ENCODE measurements around the gene ZSCAN5A.
"Not testable (repeated sequence)": the region's sequence is repeated elsewhere in the genome, so short reads cannot be mapped to it uniquely, and the experiment has no call there.

Gene ZSCAN5A

DNA sequence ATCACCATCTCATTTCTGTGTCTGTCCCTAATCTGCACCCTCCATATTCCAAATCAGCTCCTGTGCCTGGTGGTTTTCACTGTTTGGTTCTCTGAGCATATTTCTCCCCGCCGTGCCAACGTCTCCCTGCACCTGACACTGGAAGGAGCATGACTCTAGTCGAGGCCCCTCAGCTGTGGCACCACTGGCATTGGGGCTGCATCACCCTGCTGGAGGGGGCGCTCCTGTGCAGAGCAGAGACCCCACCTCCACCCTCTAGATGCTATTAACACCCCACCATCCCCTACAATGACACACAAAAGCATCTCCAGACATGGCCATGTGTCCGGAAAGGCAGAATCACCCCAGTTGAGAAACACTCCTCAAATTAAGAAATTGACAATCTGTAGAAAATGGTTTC is 91.7 kb downstream of the ZSCAN5A start:
- Histone ChIP-seq H2BK5ac (ENCODE audit: low read depth, low read length, poor library complexity, severe bottlenecking) (no peak overlapping the region), H2BK120ac (ENCODE audit: low read depth, low read length) (no peak overlapping the region), H3K9ac (ENCODE audit: low read length) (no peak overlapping the region), H2BK15ac (ENCODE audit: low read depth, poor library complexity, severe bottlenecking) (no peak overlapping the region), H3K4me2 (ENCODE audit: low read length, poor library complexity, severe bottlenecking) (no peak overlapping the region), H2AK5ac (ENCODE audit: low read length, severe bottlenecking) (no peak overlapping the region), H2AFZ (ENCODE audit: low read depth, low read length) (no peak overlapping the region), H3K27ac (ENCODE audit: low read length, poor library complexity, severe bottlenecking) (no peak overlapping the region), H4K8ac (ENCODE audit: low read length) (no peak overlapping the region), H3K9me3 (ENCODE audit: control insufficient read depth, low read length) (no peaks in the 10 kb centered on the region), H3K79me1 (replicated peaks; ENCODE audit: low read length, poor library complexity, severe bottlenecking) (no peaks in the 10 kb centered on the region), H4K91ac (ENCODE audit: low read length) (no peak overlapping the region), H3K4ac (ENCODE audit: low read depth in 1 of 2, low read length in 2 of 2) (no peak overlapping the region), H2BK12ac (ENCODE audit: low read length in 2 of 2) (no peak overlapping the region), H3K4me3 (ENCODE audit: insufficient read depth in 1 of 2, low read depth in 1 of 2, low read length in 2 of 2) (no peak overlapping the region), H3K18ac (ENCODE audit: low read depth in 1 of 2, low read length in 2 of 2) (no peak overlapping the region), H3K14ac (ENCODE audit: low read length in 2 of 2) (no peak overlapping the region), H3K27me3 (ENCODE audit: control insufficient read depth in 1 of 2, insufficient read depth in 1 of 2, low read length in 2 of 2) (no peaks in the 10 kb centered on the region), H3K23ac (ENCODE audit: low read length in 2 of 2) (no peak overlapping the region), H3K36me3 (ENCODE audit: control insufficient read depth in 1 of 2, insufficient read depth in 2 of 2, low read depth in 1 of 2, low read length in 2 of 2) (peaks cover 0 to 5% of the 10 kb centered on the region in 2 experiments), H3K4me1 (ENCODE audit: control insufficient read depth, insufficient read depth, low read depth, low read length) (no peaks in the 10 kb centered on the region)
- 80% methylated on average over 6 of the region's 6 CpGs for WGBS
- DNase-seq: no peak

DNA sequence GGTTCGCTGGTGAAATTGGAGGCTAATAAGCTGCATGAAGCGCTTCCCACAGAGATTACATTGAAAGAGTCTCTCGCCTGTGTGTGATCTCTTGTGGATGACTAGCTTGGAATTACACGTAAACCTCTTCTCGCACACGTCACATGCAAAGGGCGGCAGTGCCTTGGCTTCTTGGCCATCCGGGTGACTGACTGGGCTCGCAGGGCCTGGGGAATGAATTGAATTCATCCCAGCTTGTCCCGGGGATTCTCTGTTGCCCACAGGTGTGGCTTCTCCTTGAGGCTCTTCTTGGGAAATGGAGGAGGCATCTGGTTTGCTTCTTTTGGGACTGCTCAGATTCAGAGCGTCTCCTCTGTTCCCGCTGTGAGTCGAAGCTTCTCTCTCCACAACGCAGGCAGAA is 92.8 kb downstream of the ZSCAN5A start:
- Histone ChIP-seq H3K14ac (ENCODE audit: low read length in 2 of 2) (no peak overlapping the region), H3K4ac (ENCODE audit: low read depth in 1 of 2, low read length in 2 of 2) (no peak overlapping the region), H3K36me3 (ENCODE audit: control insufficient read depth in 1 of 2, insufficient read depth in 2 of 2, low read depth in 1 of 2, low read length in 2 of 2) (peaks cover 0 to 5% of the 10 kb centered on the region in 2 experiments), H2AFZ (ENCODE audit: low read depth, low read length) (no peak overlapping the region), H3K9me3 (ENCODE audit: control insufficient read depth, low read length) (no peaks in the 10 kb centered on the region), H2BK120ac (ENCODE audit: low read depth, low read length) (no peak overlapping the region), H3K4me2 (ENCODE audit: low read length, poor library complexity, severe bottlenecking) (no peak overlapping the region), H2BK12ac (ENCODE audit: low read length in 2 of 2) (no peak overlapping the region), H3K18ac (ENCODE audit: low read depth in 1 of 2, low read length in 2 of 2) (no peak overlapping the region), H4K8ac (ENCODE audit: low read length) (no peak overlapping the region), H3K4me1 (ENCODE audit: control insufficient read depth, insufficient read depth, low read depth, low read length) (peaks cover 5% of the 10 kb centered on the region), H3K79me1 (replicated peaks; ENCODE audit: low read length, poor library complexity, severe bottlenecking) (no peaks in the 10 kb centered on the region), H2AK5ac (ENCODE audit: low read length, severe bottlenecking) (no peak overlapping the region), H3K4me3 (ENCODE audit: insufficient read depth in 1 of 2, low read depth in 1 of 2, low read length in 2 of 2) (no peak overlapping the region), H2BK15ac (ENCODE audit: low read depth, poor library complexity, severe bottlenecking) (no peak overlapping the region), H3K27ac (ENCODE audit: low read length, poor library complexity, severe bottlenecking) (no peak overlapping the region), H3K27me3 (ENCODE audit: control insufficient read depth in 1 of 2, insufficient read depth in 1 of 2, low read length in 2 of 2) (no peaks in the 10 kb centered on the region), H3K9ac (ENCODE audit: low read length) (no peak overlapping the region), H3K23ac (ENCODE audit: low read length in 2 of 2) (no peak overlapping the region), H4K91ac (ENCODE audit: low read length) (no peak overlapping the region), H2BK5ac (ENCODE audit: low read depth, low read length, poor library complexity, severe bottlenecking) (no peak overlapping the region)
- WGBS: 93% methylated on average over 13 of the region's 14 CpGs
- DNase-seq: no peak

- H3K9ac ChIP-seq (ENCODE audit: low read length); H3K4me2 ChIP-seq (ENCODE audit: low read length, poor library complexity, severe bottlenecking); H3K18ac ChIP-seq (ENCODE audit: low read depth in 1 of 2, low read length in 2 of 2); H2BK5ac ChIP-seq (ENCODE audit: low read depth, low read length, poor library complexity, severe bottlenecking); H3K14ac ChIP-seq (ENCODE audit: low read length in 2 of 2); H2BK12ac ChIP-seq (ENCODE audit: low read length in 2 of 2); H3K23ac ChIP-seq (ENCODE audit: low read length in 2 of 2); H3K36me3 ChIP-seq (ENCODE audit: control insufficient read depth in 1 of 2, insufficient read depth in 2 of 2, low read depth in 1 of 2, low read length in 2 of 2); H3K4me1 ChIP-seq (ENCODE audit: control insufficient read depth, insufficient read depth, low read depth, low read length); H3K4ac ChIP-seq (ENCODE audit: low read depth in 1 of 2, low read length in 2 of 2); H2BK15ac ChIP-seq (ENCODE audit: low read depth, poor library complexity, severe bottlenecking); H3K4me3 ChIP-seq (ENCODE audit: insufficient read depth in 1 of 2, low read depth in 1 of 2, low read length in 2 of 2); H4K91ac ChIP-seq (ENCODE audit: low read length); DNase-seq; H2AFZ ChIP-seq (ENCODE audit: low read depth, low read length); H3K79me1 ChIP-seq (replicated peaks; ENCODE audit: low read length, poor library complexity, severe bottlenecking); H3K9me3 ChIP-seq (ENCODE audit: control insufficient read depth, low read length); H2AK5ac ChIP-seq (ENCODE audit: low read length, severe bottlenecking); H3K27me3 ChIP-seq (ENCODE audit: control insufficient read depth in 1 of 2, insufficient read depth in 1 of 2, low read length in 2 of 2); H2BK120ac ChIP-seq (ENCODE audit: low read depth, low read length); H4K8ac ChIP-seq (ENCODE audit: low read length); H3K27ac ChIP-seq (ENCODE audit: low read length, poor library complexity, severe bottlenecking): not testable (repeated sequence)
- 80% methylated on average over 9 of the region's 9 CpGs for WGBS
These were observed 93.2 kb downstream of the ZSCAN5A start for GRCh38 chr19:56221442-56221841.

DNA sequence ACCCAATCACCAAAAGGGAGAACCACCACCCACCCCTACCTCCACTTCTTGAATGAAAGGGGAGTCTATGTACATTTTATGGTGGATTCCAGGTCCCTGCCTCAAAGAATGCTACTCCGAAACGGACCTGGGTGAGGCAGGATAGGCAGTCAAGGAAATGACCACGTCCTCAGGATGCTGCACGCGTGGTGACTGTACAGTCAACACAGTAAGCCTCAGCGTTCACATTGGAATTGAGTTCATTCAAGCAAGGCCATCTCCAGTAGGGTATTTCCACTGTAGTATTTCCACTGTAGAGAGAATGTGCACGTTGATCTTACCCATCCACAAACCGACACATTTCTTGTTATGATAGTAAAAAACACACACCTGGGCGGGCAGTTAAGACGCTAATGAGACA is 95.7 kb downstream of the ZSCAN5A start:
- no peak overlapping the region for H2BK15ac ChIP-seq (ENCODE audit: low read depth, poor library complexity, severe bottlenecking)
- H4K8ac ChIP-seq (ENCODE audit: low read length): no peak overlapping the region
- no peak overlapping the region for H2BK5ac ChIP-seq (ENCODE audit: low read depth, low read length, poor library complexity, severe bottlenecking)
- H3K27ac ChIP-seq (ENCODE audit: low read length, poor library complexity, severe bottlenecking): no peak overlapping the region
- H3K27me3 ChIP-seq (ENCODE audit: control insufficient read depth in 1 of 2, insufficient read depth in 1 of 2, low read length in 2 of 2): no peaks in the 10 kb centered on the region
- no peak overlapping the region for H4K91ac ChIP-seq (ENCODE audit: low read length)
- DNase-seq: no peak
- H3K4ac ChIP-seq (ENCODE audit: low read depth in 1 of 2, low read length in 2 of 2): no peak overlapping the region
- 89% methylated on average over 9 of the region's 10 CpGs for WGBS
- H3K18ac ChIP-seq (ENCODE audit: low read depth in 1 of 2, low read length in 2 of 2): no peak overlapping the region
- H3K4me1 ChIP-seq (ENCODE audit: control insufficient read depth, insufficient read depth, low read depth, low read length): peaks cover 5% of the 10 kb centered on the region
- H2AFZ ChIP-seq (ENCODE audit: low read depth, low read length): no peak overlapping the region
- H3K4me3 ChIP-seq (ENCODE audit: insufficient read depth in 1 of 2, low read depth in 1 of 2, low read length in 2 of 2): no peak overlapping the region
- no peak overlapping the region for H2BK120ac ChIP-seq (ENCODE audit: low read depth, low read length)
- no peak overlapping the region for H3K4me2 ChIP-seq (ENCODE audit: low read length, poor library complexity, severe bottlenecking)
- no peak overlapping the region for H3K9ac ChIP-seq (ENCODE audit: low read length)
- no peaks in the 10 kb centered on the region for H3K9me3 ChIP-seq (ENCODE audit: control insufficient read depth, low read length)
- no peak overlapping the region for H3K23ac ChIP-seq (ENCODE audit: low read length in 2 of 2)
- no peaks in the 10 kb centered on the region for H3K79me1 ChIP-seq (replicated peaks; ENCODE audit: low read length, poor library complexity, severe bottlenecking)
- no peak overlapping the region for H2AK5ac ChIP-seq (ENCODE audit: low read length, severe bottlenecking)
- H3K36me3 ChIP-seq (ENCODE audit: control insufficient read depth in 1 of 2, insufficient read depth in 2 of 2, low read depth in 1 of 2, low read length in 2 of 2): peaks cover 0 to 5% of the 10 kb centered on the region in 2 experiments
- H2BK12ac ChIP-seq (ENCODE audit: low read length in 2 of 2): no peak overlapping the region
- H3K14ac ChIP-seq (ENCODE audit: low read length in 2 of 2): no peak overlapping the region

All from mesenchymal stem cell (in vitro differentiated cells and primary cell).